PC-3 (cell line): ENCODE measurements around the gene TMEM106C. TPM values are rescaled to one million over a fixed set of nuclear protein-coding genes. Genes with fewer than 3 reads are reported as not detected.
A peak's percentile ranks its signal among the peaks of the same experiment; 100 is the strongest.

Source experiments
- ATAC-seq: fragments of 200-7000 bp; cut with Tn5 transposase; 2 replicates; pipeline ENCODE4 v1.9.1; 2020; ENCODE audit warnings: mild to moderate bottlenecking, moderate library complexity
- BruUV-seq: library from RNA; stranded (reverse); fragments of 400-500 nt; replicated peaks from 2 replicates; lab custom pipeline; 2021; lab: Mats Ljungman, UMichigan
- CTCF ChIA-PET: fragments of 300-600 bp; sonication (Branson Sonifier 250); formaldehyde crosslinking; loops from one replicate; lab custom pipeline; 2022; ENCODE audit warnings: antibody characterized with exemption; lab: Charles Lee
- POLR2A ChIA-PET: fragments of 300-600 bp; sonication (Branson Sonifier 250); formaldehyde crosslinking; loops from one replicate; lab custom pipeline; 2022; ENCODE audit warnings: antibody characterized with exemption; ENCODE audit not compliant: unreplicated experiment; lab: Charles Lee
- DNase-seq: peaks from one replicate; pipeline ENCODE4 v3.0.0-alpha.2; 2015
- H2AFZ ChIP-seq: fragments of 300-600 bp; sonication (generic); 2 replicates; pipeline ENCODE4 v1.6.0; 2016; ENCODE audit warnings: antibody characterized with exemption, low read length
- H3F3A ChIP-seq: fragments of 300-600 bp; sonication (generic); one replicate; pipeline ENCODE4 v1.6.0; 2017; ENCODE audit warnings: antibody characterized with exemption, low read length, control low read depth, mild to moderate bottlenecking; ENCODE audit not compliant: unreplicated experiment
- H3K27ac ChIP-seq: fragments of 300-600 bp; sonication (generic); 2 replicates; pipeline ENCODE4 v1.5.1; 2016; ENCODE audit warnings: mild to moderate bottlenecking, low read length
- H3K27me3 ChIP-seq: fragments of 300-600 bp; sonication (generic); 2 replicates; pipeline ENCODE4 v1.6.1; 2016; ENCODE audit warnings: low read length, mixed read lengths
- H3K36me3 ChIP-seq: fragments of 300-600 bp; sonication (generic); 2 replicates; pipeline ENCODE4 v1.6.1; 2016; ENCODE audit warnings: low read depth, mixed run types, low read length, mixed read lengths
- H3K4me1 ChIP-seq: fragments of 300-600 bp; sonication (generic); 2 replicates; pipeline ENCODE4 v1.5.1; 2016; ENCODE audit warnings: low read length; ENCODE audit not compliant: insufficient read depth
- H3K4me2 ChIP-seq: fragments of 300-600 bp; sonication (generic); 2 replicates; pipeline ENCODE4 v1.6.0; 2016; ENCODE audit warnings: low read length
- H3K4me3 ChIP-seq: fragments of 300-600 bp; sonication (generic); 2 replicates; pipeline ENCODE4 v1.5.1; 2016; ENCODE audit warnings: mild to moderate bottlenecking, low read length, mixed read lengths
- H3K79me2 ChIP-seq: fragments of 300-600 bp; sonication (generic); 2 replicates; pipeline ENCODE4 v1.6.1; 2017; ENCODE audit warnings: low read length, mixed read lengths
- H3K9ac ChIP-seq: fragments of 300-600 bp; sonication (generic); 2 replicates; pipeline ENCODE4 v1.6.0; 2016; ENCODE audit warnings: mild to moderate bottlenecking, low read length
- H3K9me2 ChIP-seq: fragments of 300-600 bp; sonication (generic); replicated peaks from 2 replicates; pipeline ENCODE4 v1.6.1; 2016; ENCODE audit warnings: mixed run types, low read length, mixed read lengths
- H3K9me3 ChIP-seq: fragments of 300-600 bp; sonication (generic); 2 replicates; pipeline ENCODE4 v1.6.1; 2016; ENCODE audit warnings: low read length, mixed read lengths
- H4K20me1 ChIP-seq: fragments of 300-600 bp; sonication (generic); 2 replicates; pipeline ENCODE4 v1.6.1; 2016; ENCODE audit warnings: low read length, mixed read lengths
- EZH2 ChIP-seq: fragments of 300-600 bp; sonication (generic); IDR thresholded peaks from one replicate; pipeline ENCODE4 v1.6.1; 2017; ENCODE audit warnings: antibody characterized with exemption, mild to moderate bottlenecking, low read length; ENCODE audit not compliant: unreplicated experiment
- EZH2phosphoT487 ChIP-seq: fragments of 300-600 bp; sonication (generic); IDR thresholded peaks from 2 replicates; pipeline ENCODE4 v1.6.1; 2018; ENCODE audit warnings: mild to moderate bottlenecking, antibody characterized with exemption, low read length, borderline replicate concordance
- intact Hi-C: fragments of 100-400 bp; cut with micrococcal nuclease; formaldehyde crosslinking; loops from 2 replicates; pipeline ENCODE4 v1.9.0; 2023
- total RNA-seq: library from RNA; depleted of rRNA; stranded (reverse); fragments of >200 nt; gene quantifications from 2 replicates; pipeline ENCODE4 v1.2.3, GENCODE V29; 2014
- TF ChIP-seq, protein P1 (sequence below): fragments of 300-600 bp; sonication (generic); conservative IDR thresholded peaks from 2 replicates; pipeline ENCODE4 v1.5.1; 2017; ENCODE audit warnings: antibody characterized with exemption, low read depth, mild to moderate bottlenecking, low read length

Gene TMEM106C
- total RNA-seq, 1 experiment from 2014 or later: 166 TPM

DNA sequence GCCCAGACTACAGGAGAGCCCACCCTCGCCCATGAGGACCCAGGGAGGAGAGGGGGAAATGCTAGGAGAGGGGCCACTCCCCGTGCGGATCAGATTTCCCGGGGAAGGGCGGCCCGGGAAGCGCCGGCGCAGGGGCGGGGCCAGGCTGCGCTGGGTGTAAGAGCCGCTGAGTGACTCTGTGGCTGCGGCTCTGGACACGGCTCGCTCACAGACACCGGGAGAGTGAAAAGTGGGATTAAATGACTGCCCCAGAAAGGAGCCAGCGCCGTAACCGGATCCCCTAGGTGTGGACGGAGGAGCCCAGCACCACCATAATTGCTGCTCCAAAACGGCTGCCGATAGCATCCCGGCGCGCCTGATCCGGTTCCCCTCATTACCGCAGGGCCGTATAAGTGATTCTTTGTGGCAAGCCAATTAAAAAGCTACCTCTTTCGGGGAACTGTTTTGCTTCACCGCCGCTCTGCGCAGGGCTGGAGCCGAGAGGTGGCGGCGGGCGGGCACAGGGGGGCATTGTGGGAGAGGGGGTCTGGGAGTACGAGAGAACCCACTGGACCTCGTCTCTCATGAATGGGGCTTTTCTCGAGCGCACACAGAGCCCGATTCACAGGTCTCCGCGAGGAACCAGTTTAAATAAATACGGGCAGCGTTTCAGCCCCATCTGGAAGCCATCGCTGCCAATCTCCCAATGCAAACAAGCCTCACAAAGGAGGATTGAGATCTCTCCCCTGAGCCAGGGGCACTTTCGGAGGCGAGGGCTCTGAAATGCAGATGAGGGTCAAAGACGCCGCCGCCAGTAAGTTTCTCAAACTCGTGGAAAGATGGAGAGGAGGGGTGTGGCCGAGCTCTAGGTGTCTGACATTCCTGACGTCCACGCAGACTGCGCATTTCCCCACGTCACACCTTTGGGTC lies 38.4 kb downstream of the TMEM106C start:
- H3K9me3 ChIP-seq: no peaks in the 10 kb centered on the region
- no peaks in the 10 kb centered on the region for H3F3A ChIP-seq
- no peaks in the 10 kb centered on the region for H4K20me1 ChIP-seq
- H3K9ac ChIP-seq: peak overlapping the region; percentile 34
- peaks cover 45% of the 10 kb centered on the region for H3K4me1 ChIP-seq
- H3K27ac ChIP-seq: peak overlapping the region; percentile 51
- TF ChIP-seq EZH2 (no peak), EZH2phosphoT487 (no peak)
- TF ChIP-seq, protein P1, sequence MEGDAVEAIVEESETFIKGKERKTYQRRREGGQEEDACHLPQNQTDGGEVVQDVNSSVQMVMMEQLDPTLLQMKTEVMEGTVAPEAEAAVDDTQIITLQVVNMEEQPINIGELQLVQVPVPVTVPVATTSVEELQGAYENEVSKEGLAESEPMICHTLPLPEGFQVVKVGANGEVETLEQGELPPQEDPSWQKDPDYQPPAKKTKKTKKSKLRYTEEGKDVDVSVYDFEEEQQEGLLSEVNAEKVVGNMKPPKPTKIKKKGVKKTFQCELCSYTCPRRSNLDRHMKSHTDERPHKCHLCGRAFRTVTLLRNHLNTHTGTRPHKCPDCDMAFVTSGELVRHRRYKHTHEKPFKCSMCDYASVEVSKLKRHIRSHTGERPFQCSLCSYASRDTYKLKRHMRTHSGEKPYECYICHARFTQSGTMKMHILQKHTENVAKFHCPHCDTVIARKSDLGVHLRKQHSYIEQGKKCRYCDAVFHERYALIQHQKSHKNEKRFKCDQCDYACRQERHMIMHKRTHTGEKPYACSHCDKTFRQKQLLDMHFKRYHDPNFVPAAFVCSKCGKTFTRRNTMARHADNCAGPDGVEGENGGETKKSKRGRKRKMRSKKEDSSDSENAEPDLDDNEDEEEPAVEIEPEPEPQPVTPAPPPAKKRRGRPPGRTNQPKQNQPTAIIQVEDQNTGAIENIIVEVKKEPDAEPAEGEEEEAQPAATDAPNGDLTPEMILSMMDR: no peak
- POLR2A ChIA-PET: interaction anchor here (0.6 kb wide), 1 partner anchor 37 kb away, joined by 4 read pairs; no protein-coding TSS in a partner anchor
- intact Hi-C loops: loop anchor here (2.0 to 5.0 kb wide), 2 partner anchors 19 to 39 kb away; partner anchors contain the start of gene TMEM106C
- H3K4me3 ChIP-seq: peak overlapping the region; percentile 72
- no peaks in the 10 kb centered on the region for H3K36me3 ChIP-seq
- no peaks in the 10 kb centered on the region for H3K79me2 ChIP-seq
- DNase-seq (peak; percentile 58), ATAC-seq (peak; percentile 78)
- H3K27me3 ChIP-seq: peaks cover 37% of the 10 kb centered on the region
- peak overlapping the region; percentile 88 for H2AFZ ChIP-seq
- no TSS peak for BruUV-seq
- CTCF ChIA-PET: no interaction called here
- H3K4me2 ChIP-seq: peak overlapping the region; percentile 93
- no peaks in the 10 kb centered on the region for H3K9me2 ChIP-seq

DNA sequence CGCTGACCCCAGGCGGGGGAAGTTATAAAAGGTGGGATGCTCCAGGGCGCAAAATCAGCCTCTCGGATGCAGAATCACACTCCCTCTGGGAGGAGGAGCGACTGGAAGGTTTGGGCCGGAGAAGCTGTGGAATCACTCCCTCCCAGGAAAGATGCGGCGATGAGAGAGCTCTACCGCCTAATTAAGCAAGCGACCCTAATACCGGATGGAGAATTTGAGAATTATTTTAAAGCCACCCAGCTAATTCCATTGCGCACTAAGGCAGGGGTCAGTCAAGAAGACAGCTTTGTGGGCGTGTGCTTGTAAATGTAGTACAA lies 39.0 kb downstream of the TMEM106C start:
- TF ChIP-seq EZH2 (no peak), EZH2phosphoT487 (no peak)
- TF ChIP-seq, protein P1: no peak
- no TSS peak for BruUV-seq
- Histone ChIP-seq H3K4me3 (peak overlapping the region; percentile 72), H3K4me2 (peak overlapping the region; percentile 93), H4K20me1 (no peaks in the 10 kb centered on the region), H3K4me1 (peaks cover 39% of the 10 kb centered on the region), H2AFZ (peak overlapping the region; percentile 88), H3K27me3 (peaks cover 37% of the 10 kb centered on the region), H3K36me3 (no peaks in the 10 kb centered on the region), H3K27ac (no peak overlapping the region), H3F3A (no peaks in the 10 kb centered on the region), H3K9ac (no peak overlapping the region), H3K9me3 (no peaks in the 10 kb centered on the region), H3K79me2 (no peaks in the 10 kb centered on the region), H3K9me2 (no peaks in the 10 kb centered on the region)
- CTCF ChIA-PET: no interaction called here
- POLR2A ChIA-PET: interaction anchor here (0.6 kb wide), 1 partner anchor 38 kb away, joined by 4 read pairs; no protein-coding TSS in a partner anchor
- DNase-seq: no peak
- intact Hi-C loops: loop anchor here (5.0 kb wide), 1 partner anchor 40 kb away; the partner anchor contains the start of gene TMEM106C
- ATAC-seq: no peak
